Right cardiac atrium (tissue), 5 donors: Measurements from ENCODE around the gene EGLN2. TPM values are rescaled to one million over a fixed set of nuclear protein-coding genes. Genes with fewer than 3 reads are reported as not detected.
"Not testable (repeated sequence)": the region's sequence is repeated elsewhere in the genome, so short reads cannot be mapped to it uniquely, and the experiment has no call there.

ENCODE experiments used
- ATAC-seq, 2 donors: fragments of 200-7000 bp; cut with Tn5 transposase; one replicate each; pipeline versions ENCODE4 v1.8.0 to v1.9.1; 2020; ENCODE audit warnings: moderate library complexity in 2 of 2, mild to moderate bottlenecking in 1 of 2
- DNase-seq, 3 donors: peaks; one replicate each; pipeline ENCODE4 v3.0.0-alpha.2; 2020
- H3K27ac ChIP-seq: one replicate; pipeline ENCODE4 v1.5.1; 2013; ENCODE audit warnings: mild to moderate bottlenecking, low read length, control low read depth, moderate library complexity
- H3K27me3 ChIP-seq: one replicate; pipeline ENCODE4 v1.6.1; 2013; ENCODE audit not compliant: control insufficient read depth, insufficient read depth
- H3K4me1 ChIP-seq: one replicate; pipeline ENCODE4 v1.6.1; 2013; ENCODE audit warnings: low read length; ENCODE audit not compliant: control insufficient read depth, insufficient read depth
- H3K4me3 ChIP-seq: one replicate; pipeline ENCODE4 v1.5.1; 2013; ENCODE audit warnings: low read length, control low read depth
- H3K9me3 ChIP-seq: one replicate; pipeline ENCODE4 v1.6.1; 2013; ENCODE audit warnings: low read length; ENCODE audit not compliant: control insufficient read depth
- WGBS: extraction: QIAGEN DNeasy Blood & Tissue Kit; methylation state at CpG from one replicate; pipeline ENCODE4 v1.1.7; 2013; 5-methylcytosine and 5-hydroxymethylcytosine counted together
- intact Hi-C, 4 donors: fragments of 100-400 bp; cut with DNase I; formaldehyde crosslinking; loops; one replicate each; pipeline versions ENCODE4 v1.11.0 to v1.14.0; 2022 to 2023
- polyA plus RNA-seq: library from polyadenylated mRNA; stranded (reverse); fragments of 200-250 nt; gene quantifications from one replicate; pipeline ENCODE4 v1.2.3, GENCODE V29; 2013
- total RNA-seq, 4 donors: library from RNA; stranded (reverse); fragmentation: NEBNext Ultra II Directional; extraction: Animal tissue kit (Norgen Biotek cat#: 25700); gene quantifications; one replicate each; pipeline ENCODE4 v1.2.1, GENCODE V29; 2021
- donor health status: healthy with polysubstance abuse.
- donor health status: DM: no; HTN: yes; CAD: no.
- donor health status: DM: no; HTN: no; CAD: no.
- donor health status: DM: no; HTN: yes; CAD: no; lungs with severe emphysema.
- donor health status: DM: yes; HTN: yes; CAD: no.

Gene EGLN2
- total and polyA plus RNA-seq, 5 donors = 52.3 to 75.2 (median 56.1) TPM

- H3K4me3 ChIP-seq, ATAC-seq, H3K4me1 ChIP-seq, H3K27me3 ChIP-seq, intact Hi-C loops, H3K27ac ChIP-seq, H3K9me3 ChIP-seq, DNase-seq: not testable (repeated sequence)
- 63% methylated on average over 2 of the region's 3 CpGs for WGBS
These were observed 53.6 kb downstream of the EGLN2 start for GRCh38 chr19:40852467-40853152.

Other genes with a start within 250 kb of the EGLN2 start
- 10 to 100 TPM; 19.7 to 23.0 (median 20.4) TPM for gene SHKBP1, start 222.3 kb upstream of the EGLN2 start, total RNA-seq
- 22.8 TPM for gene SHKBP1, start 222.3 kb upstream of the EGLN2 start, polyA plus RNA-seq
- gene LTBP4, start 197.8 kb upstream of the EGLN2 start, total RNA-seq = 100 to 1,000 TPM; 307 to 473 (median 324) TPM
- gene LTBP4, start 197.8 kb upstream of the EGLN2 start, polyA plus RNA-seq = 216 TPM
- gene NUMBL, start 108.5 kb upstream of the EGLN2 start, total RNA-seq = 10 to 100 TPM; 18.6 to 22.9 (median 20.4) TPM
- 12.4 TPM for gene NUMBL, start 108.5 kb upstream of the EGLN2 start, polyA plus RNA-seq
- gene COQ8B, start 82.3 kb upstream of the EGLN2 start, total RNA-seq = 10 to 100 TPM; 22.8 to 34.0 (median 29.0) TPM
- 23.8 TPM for gene COQ8B, start 82.3 kb upstream of the EGLN2 start, polyA plus RNA-seq
- gene ITPKC, start 82.1 kb upstream of the EGLN2 start, total RNA-seq = 10 to 100 TPM in 2 of 4 donors, 1 to 10 TPM in 2; 7.6 to 15.8 (median 10.8) TPM
- gene ITPKC, start 82.1 kb upstream of the EGLN2 start, polyA plus RNA-seq = 13.4 TPM
- 1 to 10 TPM; 4.5 to 6.1 (median 5.1) TPM for gene ACTMAP, start 48.7 kb upstream of the EGLN2 start, total RNA-seq
- 5.1 TPM for gene ACTMAP, start 48.7 kb upstream of the EGLN2 start, polyA plus RNA-seq
- 10 to 100 TPM; 32.3 to 44.9 (median 39.5) TPM for gene SNRPA, start 48.0 kb upstream of the EGLN2 start, total RNA-seq
- 27.0 TPM for gene SNRPA, start 48.0 kb upstream of the EGLN2 start, polyA plus RNA-seq
- gene MIA, start 23.7 kb upstream of the EGLN2 start, total RNA-seq = 1 to 10 TPM in 3 of 4 donors, under 1 TPM in 1; 0.71 to 3.1 (median 1.5) TPM
- 3.7 TPM for gene MIA, start 23.7 kb upstream of the EGLN2 start, polyA plus RNA-seq
- gene RAB4B, start 20.9 kb upstream of the EGLN2 start, total RNA-seq = 10 to 100 TPM; 14.4 to 17.0 (median 15.2) TPM
- gene RAB4B, start 20.9 kb upstream of the EGLN2 start, polyA plus RNA-seq = 25.3 TPM
- gene CYP2A6, start 51.3 kb downstream of the EGLN2 start, total RNA-seq = not detected
- not detected for gene CYP2A6, start 51.3 kb downstream of the EGLN2 start, polyA plus RNA-seq
- gene CYP2A7, start 83.0 kb downstream of the EGLN2 start, total RNA-seq = not detected
- not detected for gene CYP2A7, start 83.0 kb downstream of the EGLN2 start, polyA plus RNA-seq
- gene CYP2B6, start 192.1 kb downstream of the EGLN2 start, total RNA-seq = not detected
- gene CYP2B6, start 192.1 kb downstream of the EGLN2 start, polyA plus RNA-seq = not detected